GM23248 (cell line): ENCODE data around the gene JADE2.

Experiments used
- EZH2 ChIP-seq: fragments of 200-600 bp; sonication (generic); IDR thresholded peaks from 2 replicates; pipeline ENCODE4 v1.6.1; 2018; ENCODE audit warnings: antibody characterized with exemption, mild to moderate bottlenecking; ENCODE audit not compliant: insufficient read depth, poor library complexity, severe bottlenecking
- EZH2phosphoT487 ChIP-seq: fragments of 200-600 bp; sonication (generic); IDR thresholded peaks from 2 replicates; pipeline ENCODE4 v1.6.1; 2018; ENCODE audit warnings: antibody characterized with exemption, moderate library complexity, mild to moderate bottlenecking, low read depth; ENCODE audit not compliant: insufficient read depth

- TF ChIP-seq EZH2 (no peak), EZH2phosphoT487 (no peak)
Measured at GRCh38 chr5:134600600-134600999, 75.1 kb downstream of the JADE2 start.
